HG03469 (cell line): Measurements from ENCODE around the gene SEC16A.

Source experiments
- ATAC-seq: cut with Tn5 transposase; IDR thresholded peaks from one replicate; pipeline ENCODE4 v1.9.1; 2021; ENCODE audit warnings: mild to moderate bottlenecking, moderate library complexity, moderate number of reproducible peaks; ENCODE audit not compliant: unreplicated experiment

Gene SEC16A

GRCh38 chr9:136442265-136442664 lies 40.6 kb downstream of the SEC16A start:
- ATAC-seq, result no peak

GRCh38 chr9:136441681-136442245 lies 41.1 kb downstream of the SEC16A start:
- no peak for ATAC-seq

- no peak for ATAC-seq
These were observed 41.6 kb downstream of the SEC16A start for GRCh38 chr9:136441191-136441680.

- ATAC-seq, result peak; percentile 26
These were observed 43.1 kb downstream of the SEC16A start, which contains the start of gene INPP5E for GRCh38 chr9:136439481-136440408. Gene INPP5E (minus strand): TSS chr9:136439845. CDS start chr9:136439419, 426 bp downstream.

GRCh38 chr9:136438548-136439480 lies 44.0 kb downstream of the SEC16A start:
- peak; percentile 27 for ATAC-seq

- ATAC-seq, result no peak
These were observed 44.8 kb downstream of the SEC16A start for GRCh38 chr9:136437839-136438547.

GRCh38 chr9:136437430-136437829 lies 45.4 kb downstream of the SEC16A start:
- no peak for ATAC-seq

- no peak for ATAC-seq
These were observed 46.7 kb downstream of the SEC16A start for GRCh38 chr9:136436055-136436634.

- no peak for ATAC-seq
These were observed 48.2 kb downstream of the SEC16A start for GRCh38 chr9:136434580-136435169.

GRCh38 chr9:136433849-136434579 lies 48.8 kb downstream of the SEC16A start:
- no peak for ATAC-seq

- ATAC-seq, result no peak
These were observed 49.7 kb downstream of the SEC16A start for GRCh38 chr9:136433043-136433715.

GRCh38 chr9:136432591-136432990 lies 50.2 kb downstream of the SEC16A start:
- ATAC-seq, result no peak

GRCh38 chr9:136431782-136432350 lies 51.0 kb downstream of the SEC16A start:
- no peak for ATAC-seq

GRCh38 chr9:136430588-136431234 lies 52.1 kb downstream of the SEC16A start:
- no peak for ATAC-seq

GRCh38 chr9:136429683-136430491 lies 53.0 kb downstream of the SEC16A start:
- ATAC-seq, result no peak

- no peak for ATAC-seq
These were observed 53.7 kb downstream of the SEC16A start for GRCh38 chr9:136429075-136429628.
